A673 (cell line): ENCODE results near the gene SLF1. TPM values are rescaled to one million over a fixed set of nuclear protein-coding genes. Genes with fewer than 3 reads are reported as not detected.

Source experiments
- BruUV-seq: library from RNA; stranded (reverse); fragments of 400-500 nt; replicated peaks from 2 replicates; lab custom pipeline; 2021; lab: Mats Ljungman, UMichigan
- CTCF ChIA-PET: fragments of 300-600 bp; sonication (Branson Sonifier 250); formaldehyde crosslinking; loops from one replicate; lab custom pipeline; 2022; ENCODE audit warnings: antibody characterized with exemption; lab: Charles Lee
- POLR2A ChIA-PET: fragments of 300-600 bp; sonication (Branson Sonifier 250); formaldehyde crosslinking; loops from one replicate; lab custom pipeline; 2022; ENCODE audit warnings: antibody characterized with exemption; ENCODE audit not compliant: low non-redundant PET; lab: Charles Lee
- DNase-seq: peaks from one replicate; pipeline ENCODE4 v3.0.0-alpha.2; 2015; ENCODE audit warnings: low spot score
- H3K27ac ChIP-seq: fragments of 200-600 bp; sonication (generic); 2 replicates; pipeline ENCODE4 v1.5.1; 2016; ENCODE audit warnings: mixed run types, low read depth, mild to moderate bottlenecking, mixed read lengths, antibody characterized with exemption, low read length; ENCODE audit not compliant: poor library complexity, severe bottlenecking
- H3K27me3 ChIP-seq: fragments of 200-600 bp; sonication (generic); replicated peaks from 2 replicates; pipeline ENCODE4 v1.6.1; 2017; ENCODE audit warnings: mixed run types, low read depth, mild to moderate bottlenecking, mixed read lengths, antibody characterized with exemption, low read length; ENCODE audit not compliant: insufficient read depth, poor library complexity
- H3K36me3 ChIP-seq: fragments of 200-600 bp; sonication (generic); 2 replicates; pipeline ENCODE4 v1.6.1; 2016; ENCODE audit warnings: mixed run types, mild to moderate bottlenecking, mixed read lengths, antibody characterized with exemption, low read length; ENCODE audit not compliant: insufficient read depth, poor library complexity, severe bottlenecking
- H3K4me1 ChIP-seq: fragments of 200-600 bp; sonication (generic); 2 replicates; pipeline ENCODE4 v1.6.1; 2017; ENCODE audit warnings: mixed run types, mild to moderate bottlenecking, mixed read lengths, antibody characterized with exemption, low read length; ENCODE audit not compliant: insufficient read depth, poor library complexity, severe bottlenecking
- H3K4me3 ChIP-seq: fragments of 200-600 bp; sonication (generic); 2 replicates; pipeline ENCODE4 v1.5.1; 2016; ENCODE audit warnings: low read depth, mixed run types, mild to moderate bottlenecking, mixed read lengths, low read length; ENCODE audit not compliant: poor library complexity, severe bottlenecking
- H3K9me3 ChIP-seq: fragments of 200-600 bp; sonication (generic); 2 replicates; pipeline ENCODE4 v1.6.1; 2016; ENCODE audit warnings: mixed run types, low read depth, mild to moderate bottlenecking, mixed read lengths, antibody characterized with exemption, low read length; ENCODE audit not compliant: poor library complexity, severe bottlenecking
- EZH2 ChIP-seq: fragments of 200-600 bp; sonication (generic); IDR thresholded peaks from 2 replicates; pipeline ENCODE4 v1.6.1; 2017; ENCODE audit warnings: borderline replicate concordance, low read depth, mild to moderate bottlenecking, mixed read lengths, antibody characterized with exemption, low read length; ENCODE audit not compliant: poor library complexity, severe bottlenecking
- intact Hi-C: fragments of 100-400 bp; cut with micrococcal nuclease; formaldehyde crosslinking; loops from one replicate; pipeline ENCODE4 v1.10.0; 2022; ENCODE audit not compliant: unreplicated experiment
- total RNA-seq: library from RNA; stranded (reverse); gene quantifications from 2 replicates; pipeline ENCODE4 v1.2.3, GENCODE V29; 2021
- TF ChIP-seq, protein P1 (sequence below): fragments of 300-800, 200-600 bp; sonication (generic); conservative IDR thresholded peaks from 2 replicates; pipeline ENCODE4 v1.5.1; 2017; ENCODE audit warnings: low read depth, mild to moderate bottlenecking, antibody characterized with exemption, low read length, moderate library complexity, mixed read lengths

The SLF1 gene
- total RNA-seq, 1 experiment from 2014 or later = 21.6 TPM

DNA sequence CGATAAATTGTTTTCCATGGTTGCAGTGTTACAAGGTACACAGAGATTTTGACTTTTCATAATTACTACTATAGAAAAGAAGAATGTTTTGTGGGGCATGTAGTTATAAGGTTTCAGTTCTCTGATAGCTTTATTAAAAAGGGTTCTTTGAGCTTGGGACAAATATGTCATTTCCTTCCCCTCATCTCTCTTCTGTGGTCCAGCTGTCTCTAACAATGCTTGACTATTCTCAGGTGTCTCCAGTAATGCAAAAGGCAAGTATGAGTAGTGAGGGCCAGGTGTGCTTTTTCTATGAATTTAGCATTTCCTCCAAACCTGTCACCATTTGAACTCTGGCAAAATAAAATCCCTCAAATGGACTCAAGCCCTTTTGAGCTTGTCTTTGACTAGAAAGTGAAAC lies 84.3 kb downstream of the SLF1 start:
- BruUV-seq = no TSS peak
- intact Hi-C loops = no loop called here

GRCh38 chr5:94705427-94705826 lies 87.0 kb downstream of the SLF1 start:
- no peak overlapping the region for H3K4me3 ChIP-seq
- intact Hi-C loops = no loop called here
- no peak for TF ChIP-seq EZH2
- TF ChIP-seq, protein P1, sequence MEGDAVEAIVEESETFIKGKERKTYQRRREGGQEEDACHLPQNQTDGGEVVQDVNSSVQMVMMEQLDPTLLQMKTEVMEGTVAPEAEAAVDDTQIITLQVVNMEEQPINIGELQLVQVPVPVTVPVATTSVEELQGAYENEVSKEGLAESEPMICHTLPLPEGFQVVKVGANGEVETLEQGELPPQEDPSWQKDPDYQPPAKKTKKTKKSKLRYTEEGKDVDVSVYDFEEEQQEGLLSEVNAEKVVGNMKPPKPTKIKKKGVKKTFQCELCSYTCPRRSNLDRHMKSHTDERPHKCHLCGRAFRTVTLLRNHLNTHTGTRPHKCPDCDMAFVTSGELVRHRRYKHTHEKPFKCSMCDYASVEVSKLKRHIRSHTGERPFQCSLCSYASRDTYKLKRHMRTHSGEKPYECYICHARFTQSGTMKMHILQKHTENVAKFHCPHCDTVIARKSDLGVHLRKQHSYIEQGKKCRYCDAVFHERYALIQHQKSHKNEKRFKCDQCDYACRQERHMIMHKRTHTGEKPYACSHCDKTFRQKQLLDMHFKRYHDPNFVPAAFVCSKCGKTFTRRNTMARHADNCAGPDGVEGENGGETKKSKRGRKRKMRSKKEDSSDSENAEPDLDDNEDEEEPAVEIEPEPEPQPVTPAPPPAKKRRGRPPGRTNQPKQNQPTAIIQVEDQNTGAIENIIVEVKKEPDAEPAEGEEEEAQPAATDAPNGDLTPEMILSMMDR = no peak
- H3K27me3 ChIP-seq = no peaks in the 10 kb centered on the region
- H3K36me3 ChIP-seq = no peaks in the 10 kb centered on the region
- H3K4me1 ChIP-seq = peaks cover 8% of the 10 kb centered on the region
- no peaks in the 10 kb centered on the region for H3K9me3 ChIP-seq
- DNase-seq = peak; percentile 25
- CTCF ChIA-PET = no interaction called here
- BruUV-seq = no TSS peak
- H3K27ac ChIP-seq = no peak overlapping the region
- POLR2A ChIA-PET = no interaction called here

More for the DNA sequence above, 84.3 kb downstream of the SLF1 start:
- no peaks in the 10 kb centered on the region for H3K27me3 ChIP-seq
- H3K4me3 ChIP-seq = no peak overlapping the region
- POLR2A ChIA-PET = no interaction called here
- CTCF ChIA-PET = no interaction called here
- H3K36me3 ChIP-seq = no peaks in the 10 kb centered on the region
- TF ChIP-seq EZH2 = no peak
- TF ChIP-seq, protein P1 = no peak
- H3K9me3 ChIP-seq = no peaks in the 10 kb centered on the region
- peaks cover 8% of the 10 kb centered on the region for H3K4me1 ChIP-seq
- DNase-seq = no peak
- H3K27ac ChIP-seq = no peak overlapping the region

- no peak overlapping the region for H3K27ac ChIP-seq
- ChIA-PET CTCF (no interaction called here), POLR2A (no interaction called here)
- intact Hi-C loops = no loop called here
- no TSS peak for BruUV-seq
- no peak for DNase-seq
- no peak for TF ChIP-seq EZH2
- TF ChIP-seq, protein P1 = no peak
- H3K4me1 ChIP-seq = peaks cover 8% of the 10 kb centered on the region
- no peaks in the 10 kb centered on the region for H3K9me3 ChIP-seq
- H3K36me3 ChIP-seq = no peaks in the 10 kb centered on the region
- H3K27me3 ChIP-seq = no peaks in the 10 kb centered on the region
- no peak overlapping the region for H3K4me3 ChIP-seq
These were observed 88.9 kb downstream of the SLF1 start for GRCh38 chr5:94707359-94707758.
